Esophagus muscularis mucosa (tissue), 3 donors: ENCODE data around the gene DMRTC2.

Experiments used
- CTCF ChIP-seq, 3 experiments: fragments of 200-600 bp in 2 of 3; fragments of 450-650 bp in 1 of 3; sonication (generic) in 2 of 3; IDR thresholded peaks; one replicate each; pipeline ENCODE4 v1.5.1; 2017 to 2019; ENCODE audit warnings: antibody characterized with exemption in 3 of 3, mild to moderate bottlenecking in 2 of 3, moderate library complexity in 1 of 3
- POLR2A ChIP-seq: fragments of 450-650 bp; IDR thresholded peaks from one replicate; pipeline ENCODE4 v1.6.1; 2017; ENCODE audit warnings: antibody characterized with exemption, moderate library complexity, mild to moderate bottlenecking, low read depth

- TF ChIP-seq CTCF (IDR thresholded peaks at IDR 0.05) (no peak), POLR2A (no peak)
These were observed 42.1 kb upstream of the DMRTC2 start for GRCh38 chr19:41802770-41803169.
